Measurements from ENCODE around the gene RCAN1.

GRCh38 chr21:34583926-34584563 is 30.9 kb downstream of the RCAN1 start:
- TF ChIP-seq HDAC2 (CRISPR knock-in tag; IDR thresholded peaks at IDR 0.05) (no peak), CTCF (CRISPR knock-in tag; IDR thresholded peaks at IDR 0.05) (no peak), USF2 (IDR thresholded peaks at IDR 0.05; ENCODE audit: low read depth, low read length) (no peak), USF2 (CRISPR knock-in tag; IDR thresholded peaks at IDR 0.05; ENCODE audit: borderline replicate concordance) (no peak), MAFK (conservative IDR thresholded peaks at IDR 0.05 in 1 of 2, IDR thresholded peaks at IDR 0.05 in 1 of 2; ENCODE audit: low read length in 2 of 2) (no peak), BRF2 (CRISPR knock-in tag; IDR thresholded peaks at IDR 0.05) (no peak)

Measured in HepG2 (cell line).